Right lobe of liver (tissue), 6 donors: ENCODE results near the gene BCO1. TPM values are rescaled to one million over a fixed set of nuclear protein-coding genes. Genes with fewer than 3 reads are reported as not detected.

Source experiments
- ATAC-seq, 4 donors: fragments of 200-7000 bp; cut with Tn5 transposase; one replicate each; pipeline ENCODE4 v1.9.1; 2020; ENCODE audit warnings: mild to moderate bottlenecking in 4 of 4, moderate library complexity in 4 of 4
- DNase-seq, 3 donors: peaks; one replicate each; pipeline ENCODE4 v3.0.0-alpha.2; 2020
- H3K27ac ChIP-seq, 3 donors: fragments of 200-600 bp; one replicate each; pipeline ENCODE4 v1.8.0; 2022
- H3K27me3 ChIP-seq, 2 donors: fragments of 200-600 bp; one replicate each; pipeline ENCODE4 v1.8.0; 2022
- H3K36me3 ChIP-seq, 4 donors: fragments of 200-600 bp; sonication (generic) in 1 of 4; one replicate each; pipeline versions ENCODE4 v1.5.1 to v1.8.0; 2017 to 2022; ENCODE audit warnings: control low read depth in 1 of 4
- H3K4me1 ChIP-seq, 4 donors: fragments of 200-600 bp; sonication (generic) in 1 of 4; one replicate each; pipeline versions ENCODE4 v1.5.1 to v1.8.0; 2017 to 2022; ENCODE audit warnings: control low read depth in 1 of 4
- H3K4me3 ChIP-seq, 3 donors: fragments of 200-600 bp; one replicate each; pipeline ENCODE4 v1.8.0; 2022
- H3K9me3 ChIP-seq, 4 donors: fragments of 200-600 bp; sonication (generic) in 1 of 4; one replicate each; pipeline versions ENCODE4 v1.5.1 to v1.8.0; 2017 to 2022; ENCODE audit warnings: control low read depth in 1 of 4
- CTCF ChIP-seq, 4 donors: fragments of 200-600 bp in 3 of 4; fragments of 450-650 bp in 1 of 4; IDR thresholded peaks; one replicate each; pipeline versions ENCODE4 v1.5.1 to v1.8.0; 2016 to 2022; ENCODE audit warnings: antibody characterized with exemption in 4 of 4, mild to moderate bottlenecking in 2 of 4
- POLR2A ChIP-seq: fragments of 450-650 bp; IDR thresholded peaks from one replicate; pipeline ENCODE4 v1.6.1; 2017; ENCODE audit warnings: antibody characterized with exemption, mild to moderate bottlenecking
- WGBS: methylation state at CpG from one replicate; pipeline ENCODE4 v1.1.6; 2018; ENCODE audit warnings: low coverage, low lambda C conversion rate; ENCODE audit not compliant: insufficient coverage; ENCODE audit errors: missing lambda C conversion rate; 5-methylcytosine and 5-hydroxymethylcytosine counted together
- intact Hi-C, 2 donors: fragments of 100-400 bp; cut with DNase I; formaldehyde crosslinking; loops; one replicate each; pipeline versions ENCODE4 v1.11.2 to v1.14.1; 2022
- total RNA-seq, 6 experiments: library from RNA; depleted of rRNA in 2 of 6; stranded (reverse); fragments of >200 nt in 2 of 6; fragmentation: NEBNext Ultra II Directional in 3 of 6; extraction: Animal tissue kit (Norgen Biotek cat#: 25700) in 3 of 6; gene quantifications; one replicate each; pipeline versions ENCODE4 v1.1.0 to v1.2.4, GENCODE V29; 2016 to 2023
- donor health status: DM: no; HTN: yes; CAD: no.
- donor health status: DM: no; HTN: no; CAD: no.
- donor health status: DM: no; HTN: no; CAD: no.
- donor health status: DM: no; HTN: yes; CAD: no.
- donor health status: DM: no; HTN: yes; CAD: no.

The BCO1 gene
- total RNA-seq, 6 experiments from 2014 or later: 0.11 to 0.55 (median 0.31) TPM; not detected in 1

GRCh38 chr16:81293909-81294802, 55.7 kb downstream of the BCO1 start:
- Histone ChIP-seq H3K4me1 (no peaks in the 10 kb centered on the region), H3K4me3 (no peak overlapping the region), H3K36me3 (no peaks in the 10 kb centered on the region), H3K27me3 (no peaks in the 10 kb centered on the region), H3K9me3 (no peaks in the 10 kb centered on the region), H3K27ac (no peak overlapping the region)
- TF ChIP-seq POLR2A: no peak
- TF ChIP-seq CTCF (IDR thresholded peaks at IDR 0.05): no peak
- no peak for ATAC-seq
- no peak for DNase-seq
- 64% methylated on average over 11 of the region's 11 CpGs for WGBS
- intact Hi-C loops: no loop called here

- WGBS: 73% methylated on average over 6 of the region's 7 CpGs
- intact Hi-C loops: no loop called here
- no peak overlapping the region for H3K27ac ChIP-seq
Observed at GRCh38 chr16:81296631-81297030, 58.1 kb downstream of the BCO1 start.

GRCh38 chr16:81307770-81308169, 69.3 kb downstream of the BCO1 start:
- WGBS: 90% methylated on average over 3 of the region's 3 CpGs
- Histone ChIP-seq H3K36me3 (no peaks in the 10 kb centered on the region), H3K27me3 (no peaks in the 10 kb centered on the region), H3K4me1 (no peaks in the 10 kb centered on the region), H3K27ac (no peak overlapping the region), H3K4me3 (no peak overlapping the region), H3K9me3 (no peaks in the 10 kb centered on the region)
- DNase-seq: no peak
- intact Hi-C loops: no loop called here
- TF ChIP-seq POLR2A: no peak
- no peak for TF ChIP-seq CTCF (IDR thresholded peaks at IDR 0.05)
- ATAC-seq: no peak

More at GRCh38 chr16:81296631-81297030, 58.1 kb downstream of the BCO1 start:
- H3K4me3 ChIP-seq: no peak overlapping the region
- TF ChIP-seq CTCF (IDR thresholded peaks at IDR 0.05) (no peak), POLR2A (no peak)
- H3K9me3 ChIP-seq: no peaks in the 10 kb centered on the region
- H3K27me3 ChIP-seq: no peaks in the 10 kb centered on the region
- ATAC-seq (no peak), DNase-seq (no peak)
- no peaks in the 10 kb centered on the region for H3K36me3 ChIP-seq
- no peaks in the 10 kb centered on the region for H3K4me1 ChIP-seq

GRCh38 chr16:81310045-81310644, 71.7 kb downstream of the BCO1 start:
- H3K4me3 ChIP-seq: no peak overlapping the region
- ATAC-seq (no peak), DNase-seq (no peak)
- no peaks in the 10 kb centered on the region for H3K9me3 ChIP-seq
- intact Hi-C loops: no loop called here
- WGBS: 73% methylated on average over 5 of the region's 5 CpGs
- no peak for TF ChIP-seq POLR2A
- no peak for TF ChIP-seq CTCF (IDR thresholded peaks at IDR 0.05)
- H3K4me1 ChIP-seq: peaks cover 0 to 6% (median 3%) of the 10 kb centered on the region in 4 donors
- no peaks in the 10 kb centered on the region for H3K36me3 ChIP-seq
- no peaks in the 10 kb centered on the region for H3K27me3 ChIP-seq
- H3K27ac ChIP-seq: no peak overlapping the region
